Keratinocyte (primary cell): Measurements from ENCODE around the gene ADCY7.

Source experiments
- EZH2 ChIP-seq: IDR thresholded peaks from one replicate; pipeline ENCODE4 v1.6.1; 2012; ENCODE audit warnings: inconsistent platforms, mild to moderate bottlenecking, low read length, moderate library complexity
- TF ChIP-seq, protein P1 (sequence below), 3 experiments: IDR thresholded peaks in 1 of 3; conservative IDR thresholded peaks in 1 of 3; optimal IDR thresholded peaks in 1 of 3; 2 replicates in 2 of 3; 3 replicates in 1 of 3; pipeline versions ENCODE3 to v1.5.1; 2011; ENCODE audit warnings: low read length in 3 of 3, mild to moderate bottlenecking in 3 of 3, moderate library complexity in 2 of 3, control low read depth in 1 of 3, inconsistent platforms in 1 of 3; ENCODE audit not compliant: insufficient read depth in 2 of 3; ENCODE audit errors: extremely low read depth in 1 of 3

- TF ChIP-seq, protein P1, sequence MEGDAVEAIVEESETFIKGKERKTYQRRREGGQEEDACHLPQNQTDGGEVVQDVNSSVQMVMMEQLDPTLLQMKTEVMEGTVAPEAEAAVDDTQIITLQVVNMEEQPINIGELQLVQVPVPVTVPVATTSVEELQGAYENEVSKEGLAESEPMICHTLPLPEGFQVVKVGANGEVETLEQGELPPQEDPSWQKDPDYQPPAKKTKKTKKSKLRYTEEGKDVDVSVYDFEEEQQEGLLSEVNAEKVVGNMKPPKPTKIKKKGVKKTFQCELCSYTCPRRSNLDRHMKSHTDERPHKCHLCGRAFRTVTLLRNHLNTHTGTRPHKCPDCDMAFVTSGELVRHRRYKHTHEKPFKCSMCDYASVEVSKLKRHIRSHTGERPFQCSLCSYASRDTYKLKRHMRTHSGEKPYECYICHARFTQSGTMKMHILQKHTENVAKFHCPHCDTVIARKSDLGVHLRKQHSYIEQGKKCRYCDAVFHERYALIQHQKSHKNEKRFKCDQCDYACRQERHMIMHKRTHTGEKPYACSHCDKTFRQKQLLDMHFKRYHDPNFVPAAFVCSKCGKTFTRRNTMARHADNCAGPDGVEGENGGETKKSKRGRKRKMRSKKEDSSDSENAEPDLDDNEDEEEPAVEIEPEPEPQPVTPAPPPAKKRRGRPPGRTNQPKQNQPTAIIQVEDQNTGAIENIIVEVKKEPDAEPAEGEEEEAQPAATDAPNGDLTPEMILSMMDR (optimal IDR thresholded peaks at IDR 0.05 in 1 of 3, IDR thresholded peaks at IDR 0.05 in 1 of 3, conservative IDR thresholded peaks at IDR 0.05 in 1 of 3; ENCODE audit: extremely low read depth in 1 of 3, insufficient read depth in 2 of 3, low read length in 3 of 3), result no peak
- TF ChIP-seq EZH2, result no peak
These were observed 44.8 kb downstream of the ADCY7 start for GRCh38 chr16:50311134-50311528.
